ENCODE data around the gene STN1. TPM values are rescaled to one million over a fixed set of nuclear protein-coding genes. Genes with fewer than 3 reads are reported as not detected.
A peak's percentile ranks its signal among the peaks of the same experiment; 100 is the strongest.

The STN1 gene
- total and polyA plus RNA-seq, 2 of the 4 experiments (the other 2 are of a cell fraction), result 17.8 to 32.3 TPM

DNA sequence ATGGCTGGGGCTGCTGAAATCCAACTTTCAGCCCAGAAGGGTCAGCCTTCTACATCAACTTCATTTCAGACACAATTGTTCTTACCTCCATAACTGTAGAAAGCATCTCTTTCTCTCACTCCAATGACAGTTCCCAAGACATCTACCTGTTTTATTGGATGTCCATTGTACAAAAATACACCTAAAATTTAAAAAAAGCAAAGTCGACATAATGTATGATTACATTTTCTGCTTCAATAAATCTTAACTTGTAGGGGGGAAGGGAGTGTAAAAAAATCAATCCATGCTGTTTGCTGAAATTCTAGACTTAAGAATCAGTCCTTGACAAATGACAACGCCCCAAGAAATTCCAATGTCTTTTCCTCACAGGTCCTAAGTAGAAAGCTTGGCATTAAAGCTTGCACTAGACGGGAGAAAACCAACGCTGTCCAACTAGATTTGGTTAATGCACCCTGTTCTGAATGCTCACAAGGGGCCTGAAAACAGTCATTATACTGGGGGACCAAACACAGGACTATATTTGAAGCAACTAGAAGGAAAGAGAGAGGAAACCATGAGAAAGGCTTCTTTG is 7.5 kb downstream of the STN1 start:
- Histone ChIP-seq H3K18ac (ENCODE audit: low read depth, low read length) (no peak overlapping the region), H3K27me3 (ENCODE audit: control insufficient read depth, insufficient read depth, low read length) (no peaks in the 10 kb centered on the region), H3K4ac (ENCODE audit: low read depth, low read length) (no peak overlapping the region), H3K56ac (ENCODE audit: extremely low read depth, insufficient read depth, low read length) (no peak overlapping the region), H3K9me3 (ENCODE audit: control insufficient read depth, insufficient read depth, low read length) (no peaks in the 10 kb centered on the region), H3K36me3 (ENCODE audit: control insufficient read depth, insufficient read depth, low read length) (no peaks in the 10 kb centered on the region), H2AFZ (replicated peaks; ENCODE audit: low read length, poor library complexity) (no peak overlapping the region), H2AK9ac (replicated peaks; ENCODE audit: low read depth, low read length, poor library complexity) (no peak overlapping the region), H2BK120ac (ENCODE audit: low read depth, low read length) (no peak overlapping the region), H4K5ac (ENCODE audit: low read depth, low read length) (no peak overlapping the region), H3K4me1 (ENCODE audit: control insufficient read depth, insufficient read depth, low read length) (peaks cover 5% of the 10 kb centered on the region), H2BK15ac (ENCODE audit: low read depth, low read length) (peak overlapping the region; percentile 46; the same call in 2 of the 3 replicates), H3K79me1 (ENCODE audit: low read depth in 1 of 2, low read length in 2 of 2) (peaks cover 7 to 15% of the 10 kb centered on the region in 2 experiments; a peak in 3 of 4 replicates), H2BK20ac (ENCODE audit: low read depth, low read length) (no peak overlapping the region), H3K23ac (ENCODE audit: low read depth, low read length) (no peak overlapping the region), H4K91ac (ENCODE audit: insufficient read depth, low read depth, low read length) (no peak overlapping the region; the same call in 1 of the 2 replicates), H3K9me1 (ENCODE audit: insufficient read depth, low read length) (no peaks in the 10 kb centered on the region), H2AK5ac (ENCODE audit: low read depth, low read length) (0 out of 2 replicates have a peak overlapping the region, but pooled peaks have one; percentile 6), H2BK5ac (ENCODE audit: low read depth, low read length, poor library complexity, severe bottlenecking) (no peak overlapping the region), H3K27ac (ENCODE audit: insufficient read depth, low read length) (no peak overlapping the region), H4K8ac (ENCODE audit: low read depth in 2 of 2, low read length in 2 of 2) (no peak overlapping the region), H3K4me2 (ENCODE audit: low read depth, low read length) (no peak overlapping the region), H4K20me1 (ENCODE audit: insufficient read depth, low read length) (no peaks in the 10 kb centered on the region), H3K14ac (replicated peaks; ENCODE audit: low read depth, low read length) (no peak overlapping the region), H3K9ac (ENCODE audit: low read depth, low read length) (no peak overlapping the region), H3K4me3 (ENCODE audit: insufficient read depth, low read depth, low read length) (no peak overlapping the region)
- 87% methylated on average over 3 of the region's 4 CpGs; no CpG with 5 or more reads in 1 of the 2 experiments for WGBS, 2 experiments (ENCODE audit: extremely low coverage in 2 of 2, insufficient read length in 1 of 2)
- dilution Hi-C loops (cut with HindIII; ENCODE audit: low sequenced_read_pairs, unreplicated experiment), result no loop called here
- ATAC-seq (ENCODE audit: low read depth) (no peak), DNase-seq (no peak)
- intact Hi-C loops (cut with micrococcal nuclease), result no loop called here
- ChIA-PET POLR2A (ENCODE audit: unreplicated experiment) (no interaction called here), CTCF (no interaction called here)
- TF ChIP-seq, protein P1, sequence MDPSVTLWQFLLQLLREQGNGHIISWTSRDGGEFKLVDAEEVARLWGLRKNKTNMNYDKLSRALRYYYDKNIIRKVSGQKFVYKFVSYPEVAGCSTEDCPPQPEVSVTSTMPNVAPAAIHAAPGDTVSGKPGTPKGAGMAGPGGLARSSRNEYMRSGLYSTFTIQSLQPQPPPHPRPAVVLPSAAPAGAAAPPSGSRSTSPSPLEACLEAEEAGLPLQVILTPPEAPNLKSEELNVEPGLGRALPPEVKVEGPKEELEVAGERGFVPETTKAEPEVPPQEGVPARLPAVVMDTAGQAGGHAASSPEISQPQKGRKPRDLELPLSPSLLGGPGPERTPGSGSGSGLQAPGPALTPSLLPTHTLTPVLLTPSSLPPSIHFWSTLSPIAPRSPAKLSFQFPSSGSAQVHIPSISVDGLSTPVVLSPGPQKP (IDR thresholded peaks at IDR 0.05; ENCODE audit: borderline replicate concordance, low read depth, low read length), result no peak
- TF ChIP-seq RCOR1 (IDR thresholded peaks at IDR 0.05; ENCODE audit: insufficient replicate concordance, low read length) (no peak), USF2 (IDR thresholded peaks at IDR 0.05; ENCODE audit: low read depth, low read length) (no peak), RAD21 (IDR thresholded peaks at IDR 0.05; ENCODE audit: low read length) (no peak), MXI1 (IDR thresholded peaks at IDR 0.05; ENCODE audit: borderline replicate concordance, low read depth, low read length) (no peak), CHD1 (IDR thresholded peaks at IDR 0.05; ENCODE audit: low read depth, low read length) (no peak), FOS (IDR thresholded peaks at IDR 0.05; ENCODE audit: low read depth, low read length) (no peak), CTCF (conservative IDR thresholded peaks at IDR 0.05; ENCODE audit: low read depth, low read length) (no peak), BHLHE40 (IDR thresholded peaks at IDR 0.05; ENCODE audit: low read depth, low read length) (no peak), MAZ (IDR thresholded peaks at IDR 0.05; ENCODE audit: borderline replicate concordance, low read depth, low read length) (no peak), POLR2A (IDR thresholded peaks at IDR 0.05; ENCODE audit: low read depth, low read length) (no peak), NFE2L2 (IDR thresholded peaks at IDR 0.05; ENCODE audit: low read depth, low read length) (no peak), RFX5 (IDR thresholded peaks at IDR 0.05; ENCODE audit: low read depth, low read length) (no peak), CEBPB (IDR thresholded peaks at IDR 0.05; ENCODE audit: low read depth, low read length) (no peak), SMC3 (IDR thresholded peaks at IDR 0.05; ENCODE audit: low read depth, low read length) (no peak)
- no TSS peak for BruUV-seq (replicated peaks)
- in situ Hi-C loops (cut with MboI; ENCODE audit: low sequenced_read_pairs), result no loop called here

All from IMR-90 (cell line).